Trophoblast cell (in vitro differentiated cells and primary cell): ENCODE results near the gene SLC1A5.

ENCODE experiments used
- DNase-seq, 2 donors: peaks; one replicate each; pipeline ENCODE4 v3.0.0-alpha.2; 2016
- H2AFZ ChIP-seq: 2 replicates; pipeline ENCODE4 v1.6.1; 2013; ENCODE audit warnings: low read length, moderate library complexity, mild to moderate bottlenecking; ENCODE audit not compliant: insufficient read depth, poor library complexity
- H2AK5ac ChIP-seq: 2 replicates; pipeline ENCODE4 v1.6.1; 2013; ENCODE audit warnings: mild to moderate bottlenecking, low read length
- H2BK120ac ChIP-seq: 2 replicates; pipeline ENCODE4 v1.6.1; 2013; ENCODE audit warnings: low read length, mild to moderate bottlenecking, moderate library complexity; ENCODE audit not compliant: insufficient read depth, poor library complexity
- H2BK12ac ChIP-seq: 2 replicates; pipeline ENCODE4 v1.6.1; 2013; ENCODE audit warnings: mild to moderate bottlenecking, low read length, moderate library complexity
- H2BK5ac ChIP-seq: 2 replicates; pipeline ENCODE4 v1.6.1; 2013; ENCODE audit warnings: low read length, low read depth, moderate library complexity, mild to moderate bottlenecking; ENCODE audit not compliant: poor library complexity
- H3K14ac ChIP-seq: 2 replicates; pipeline ENCODE4 v1.6.1; 2013; ENCODE audit warnings: mild to moderate bottlenecking, low read length
- H3K18ac ChIP-seq: 2 replicates; pipeline ENCODE4 v1.6.1; 2013; ENCODE audit warnings: mild to moderate bottlenecking, low read length
- H3K23ac ChIP-seq: 2 replicates; pipeline ENCODE4 v1.6.1; 2013; ENCODE audit warnings: low read length
- H3K27ac ChIP-seq: 2 replicates; pipeline ENCODE4 v1.5.1; 2013; ENCODE audit warnings: low read depth, mild to moderate bottlenecking, inconsistent platforms, low read length, moderate library complexity
- H3K27me3 ChIP-seq: 2 replicates; pipeline ENCODE4 v1.6.1; 2013; ENCODE audit warnings: inconsistent platforms, mild to moderate bottlenecking, low read length, moderate library complexity; ENCODE audit not compliant: insufficient read depth
- H3K36me3 ChIP-seq, 2 experiments: 1 replicate in 1 of 2; 2 replicates in 1 of 2; pipeline ENCODE4 v1.6.1; 2013; ENCODE audit warnings: low read length in 2 of 2, mild to moderate bottlenecking in 2 of 2, moderate library complexity in 1 of 2; ENCODE audit not compliant: insufficient read depth in 2 of 2, control insufficient read depth in 1 of 2
- H3K4ac ChIP-seq: 2 replicates; pipeline ENCODE4 v1.6.1; 2013; ENCODE audit warnings: low read depth, mild to moderate bottlenecking, low read length, moderate library complexity
- H3K4me1 ChIP-seq, 2 experiments: 1 replicate in 1 of 2; 2 replicates in 1 of 2; pipeline ENCODE4 v1.6.1; 2013; ENCODE audit warnings: low read length in 2 of 2, mild to moderate bottlenecking in 2 of 2, moderate library complexity in 1 of 2; ENCODE audit not compliant: insufficient read depth in 2 of 2, control insufficient read depth in 1 of 2
- H3K4me2 ChIP-seq: 2 replicates; pipeline ENCODE4 v1.6.1; 2013; ENCODE audit warnings: inconsistent platforms, mild to moderate bottlenecking, low read length, moderate library complexity
- H3K4me3 ChIP-seq: 2 replicates; pipeline ENCODE4 v1.5.1; 2013; ENCODE audit warnings: mild to moderate bottlenecking, low read depth, low read length, inconsistent platforms
- H3K79me1 ChIP-seq: one replicate; pipeline ENCODE4 v1.6.1; 2013; ENCODE audit warnings: low read length
- H3K79me2 ChIP-seq: 2 replicates; pipeline ENCODE4 v1.6.1; 2013; ENCODE audit warnings: low read length, mild to moderate bottlenecking; ENCODE audit not compliant: control insufficient read depth, insufficient read depth, poor library complexity
- H3K9ac ChIP-seq: 2 replicates; pipeline ENCODE4 v1.6.1; 2013; ENCODE audit warnings: mild to moderate bottlenecking, low read length
- H3K9me3 ChIP-seq: 2 replicates; pipeline ENCODE4 v1.6.1; 2013; ENCODE audit warnings: low read depth, mild to moderate bottlenecking, control low read depth, inconsistent platforms, low read length; ENCODE audit not compliant: insufficient read depth
- H4K12ac ChIP-seq: 2 replicates; pipeline ENCODE4 v1.6.1; 2013; ENCODE audit warnings: low read depth, mild to moderate bottlenecking, low read length, moderate library complexity
- H4K8ac ChIP-seq: 2 replicates; pipeline ENCODE4 v1.6.1; 2013; ENCODE audit warnings: low read depth, mild to moderate bottlenecking, low read length, moderate library complexity
- H4K91ac ChIP-seq: one replicate; pipeline ENCODE4 v1.6.1; 2013; ENCODE audit warnings: low read depth, mild to moderate bottlenecking, low read length, moderate library complexity
- WGBS: extraction: QIAGEN DNeasy Blood & Tissue Kit; methylation state at CpG from one replicate; pipeline ENCODE4 v1.1.7; 2013; ENCODE audit warnings: missing lambda C conversion rate; ENCODE audit not compliant: insufficient read length, insufficient coverage; ENCODE audit errors: extremely low coverage; 5-methylcytosine and 5-hydroxymethylcytosine counted together

The SLC1A5 gene

DNA sequence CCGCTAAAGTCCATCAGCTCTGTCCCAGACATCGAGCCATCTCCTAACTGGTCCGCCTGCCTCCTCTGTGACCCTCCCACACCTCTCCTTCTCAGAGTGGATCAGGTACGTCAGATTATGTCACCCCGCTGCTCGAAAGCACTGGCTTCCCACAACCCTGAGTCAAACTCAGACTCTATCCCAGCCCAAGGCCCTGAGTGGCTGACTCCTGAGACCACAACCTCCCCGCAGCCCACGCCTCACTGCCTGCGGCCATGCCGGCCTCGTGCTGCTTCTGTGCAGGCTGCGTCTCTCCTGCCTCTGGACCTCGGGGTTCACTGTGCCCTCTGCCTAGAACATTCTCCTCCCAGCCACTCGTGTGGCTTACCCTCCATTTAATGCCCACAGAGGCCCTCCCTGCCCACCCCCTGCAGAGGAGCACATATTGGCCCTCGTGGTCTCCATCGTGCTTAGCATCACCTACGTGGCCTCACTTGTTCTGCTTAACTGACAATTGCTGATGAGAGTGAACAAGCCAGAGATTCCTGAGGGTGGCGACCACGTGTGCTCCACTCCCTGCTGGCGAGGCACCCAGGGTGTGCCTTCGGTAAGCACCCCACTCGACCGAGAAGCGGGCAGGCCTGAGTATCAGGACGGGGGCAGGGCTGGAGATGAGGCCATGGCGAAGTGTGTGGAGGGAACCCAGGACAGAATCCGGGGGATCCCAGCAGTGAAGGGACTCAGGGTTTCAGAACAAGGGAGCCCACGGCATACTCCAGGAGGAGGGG is 56.0 kb downstream of the SLC1A5 start:
- Histone ChIP-seq H3K23ac (no peak overlapping the region), H3K4me1 (peaks cover 13 to 17% of the 10 kb centered on the region in 2 experiments), H2AFZ (no peak overlapping the region), H3K18ac (peak overlapping the region; percentile 50), H3K79me1 (peaks cover 3% of the 10 kb centered on the region), H3K27ac (no peak overlapping the region), H2AK5ac (no peak overlapping the region), H3K4me2 (no peak overlapping the region), H2BK12ac (peak overlapping the region; percentile 21), H3K4ac (no peak overlapping the region), H3K79me2 (no peaks in the 10 kb centered on the region), H3K14ac (no peak overlapping the region), H3K9me3 (peaks cover 2% of the 10 kb centered on the region), H3K4me3 (no peak overlapping the region), H4K12ac (no peak overlapping the region), H2BK5ac (no peak overlapping the region), H4K91ac (no peak overlapping the region), H2BK120ac (no peak overlapping the region), H4K8ac (no peak overlapping the region), H3K36me3 (peaks cover 71 to 72% of the 10 kb centered on the region in 2 experiments), H3K9ac (no peak overlapping the region), H3K27me3 (no peaks in the 10 kb centered on the region)
- no CpG with 5 or more reads among the region's 28 CpGs for WGBS
- DNase-seq = no peak

DNA sequence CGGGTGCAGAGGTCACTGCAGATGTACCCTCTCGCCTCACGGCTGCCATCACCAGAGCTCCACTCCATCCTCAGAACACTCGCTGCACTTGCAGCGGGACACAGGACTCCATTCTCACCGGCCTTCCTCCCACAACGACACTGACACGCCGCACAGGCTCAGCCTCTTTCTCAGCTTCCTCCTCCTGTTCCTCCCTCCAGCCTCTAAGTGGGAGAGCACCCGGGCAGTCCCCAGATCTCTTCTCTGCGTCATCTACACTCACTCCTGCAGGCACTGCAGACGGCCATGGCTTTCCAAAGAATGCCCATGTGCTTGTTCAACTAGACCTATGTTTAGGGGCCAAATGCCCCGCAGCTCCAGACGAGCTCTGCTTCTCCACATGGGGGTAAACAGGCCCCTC is 56.8 kb downstream of the SLC1A5 start:
- H4K12ac ChIP-seq = no peak overlapping the region
- no peak overlapping the region for H3K9ac ChIP-seq
- no peak overlapping the region for H3K4me3 ChIP-seq
- H3K36me3 ChIP-seq = peaks cover 71 to 72% of the 10 kb centered on the region in 2 experiments
- no peak overlapping the region for H3K14ac ChIP-seq
- DNase-seq = no peak
- no peak overlapping the region for H3K4ac ChIP-seq
- no peak overlapping the region for H3K27ac ChIP-seq
- no peak overlapping the region for H3K23ac ChIP-seq
- no peaks in the 10 kb centered on the region for H3K79me2 ChIP-seq
- no peak overlapping the region for H4K8ac ChIP-seq
- H2BK120ac ChIP-seq = no peak overlapping the region
- no peaks in the 10 kb centered on the region for H3K27me3 ChIP-seq
- H2BK12ac ChIP-seq = no peak overlapping the region
- peaks cover 3% of the 10 kb centered on the region for H3K79me1 ChIP-seq
- no peak overlapping the region for H2AFZ ChIP-seq
- H2BK5ac ChIP-seq = no peak overlapping the region
- H3K9me3 ChIP-seq = peaks cover 2% of the 10 kb centered on the region
- no peak overlapping the region for H2AK5ac ChIP-seq
- no peak overlapping the region for H3K18ac ChIP-seq
- H3K4me2 ChIP-seq = peak overlapping the region; percentile 1
- WGBS = no CpG with 5 or more reads among the region's 14 CpGs
- no peak overlapping the region for H4K91ac ChIP-seq
- H3K4me1 ChIP-seq = peaks cover 13 to 17% of the 10 kb centered on the region in 2 experiments

DNA sequence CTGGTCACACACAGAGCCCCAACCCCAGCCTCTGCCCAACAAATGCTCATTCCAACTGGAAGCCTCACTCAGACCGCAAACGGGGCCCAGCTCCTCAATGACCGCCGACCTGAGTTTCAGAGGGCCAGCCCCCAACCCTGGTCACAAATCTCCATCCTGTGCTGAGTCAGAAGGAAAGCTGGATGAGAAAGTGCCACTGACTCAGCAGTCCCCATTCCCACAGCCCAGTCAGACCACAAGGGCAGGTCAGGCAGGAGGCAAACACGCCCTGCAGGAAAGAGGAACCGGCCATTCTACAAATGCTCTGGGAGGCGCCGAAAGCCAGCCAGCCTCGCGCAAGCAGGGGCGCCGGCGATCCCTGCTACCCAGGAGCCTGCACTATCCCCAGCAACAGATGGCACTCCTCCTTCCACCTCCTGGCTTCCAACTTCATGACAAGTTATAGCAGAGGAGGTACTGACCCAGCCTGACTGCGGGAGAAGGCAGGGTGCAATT is 57.3 kb downstream of the SLC1A5 start:
- Histone ChIP-seq H3K4me3 (no peak overlapping the region), H3K14ac (no peak overlapping the region), H3K18ac (peak overlapping the region; percentile 31), H4K8ac (no peak overlapping the region), H3K79me2 (no peaks in the 10 kb centered on the region), H2BK5ac (no peak overlapping the region), H2BK120ac (no peak overlapping the region), H3K4me1 (peaks cover 13 to 17% of the 10 kb centered on the region in 2 experiments), H4K12ac (no peak overlapping the region), H3K9ac (no peak overlapping the region), H3K27ac (no peak overlapping the region), H3K36me3 (peaks cover 74% of the 10 kb centered on the region in 2 experiments), H3K4me2 (peak overlapping the region; percentile 1), H2BK12ac (no peak overlapping the region), H3K79me1 (peaks cover 3% of the 10 kb centered on the region), H2AFZ (no peak overlapping the region), H3K9me3 (peaks cover 2% of the 10 kb centered on the region), H2AK5ac (no peak overlapping the region), H3K23ac (no peak overlapping the region), H3K27me3 (no peaks in the 10 kb centered on the region), H3K4ac (no peak overlapping the region), H4K91ac (peak overlapping the region; percentile 11)
- WGBS = no CpG with 5 or more reads among the region's 14 CpGs
- DNase-seq = peak; percentile 31 to 37

DNA sequence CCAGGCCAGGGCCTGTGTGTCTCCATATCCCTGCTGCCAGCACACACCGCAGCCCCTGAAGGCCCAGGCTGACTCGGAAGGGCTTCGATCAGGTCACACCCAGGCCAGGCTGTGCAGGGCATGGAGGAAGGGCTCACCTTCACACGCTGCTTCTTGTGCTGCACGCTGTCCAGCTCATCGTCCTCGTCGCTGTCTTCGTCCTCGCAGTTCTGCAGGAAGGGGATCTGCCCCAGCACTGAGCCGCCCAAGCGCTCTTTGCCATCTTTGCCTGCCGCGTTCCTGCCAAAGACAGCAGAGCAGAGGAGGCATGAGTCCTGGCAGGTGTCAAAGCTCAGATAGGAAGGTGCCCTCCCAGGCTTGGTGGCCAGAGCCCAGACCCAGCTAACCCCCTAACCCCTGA is 57.8 kb downstream of the SLC1A5 start:
- H3K14ac ChIP-seq = no peak overlapping the region
- peaks cover 13 to 17% of the 10 kb centered on the region in 2 experiments for H3K4me1 ChIP-seq
- peak overlapping the region; percentile 11 for H4K91ac ChIP-seq
- H2BK120ac ChIP-seq = no peak overlapping the region
- H3K9me3 ChIP-seq = peaks cover 2% of the 10 kb centered on the region
- no peak overlapping the region for H4K12ac ChIP-seq
- no peak overlapping the region for H3K4ac ChIP-seq
- no peak overlapping the region for H3K23ac ChIP-seq
- H3K27me3 ChIP-seq = no peaks in the 10 kb centered on the region
- no peak overlapping the region for H2AK5ac ChIP-seq
- no peak overlapping the region for H4K8ac ChIP-seq
- H3K79me2 ChIP-seq = no peaks in the 10 kb centered on the region
- no peak overlapping the region for H3K27ac ChIP-seq
- DNase-seq = no peak
- no peak overlapping the region for H2BK12ac ChIP-seq
- no peak overlapping the region for H3K4me3 ChIP-seq
- H2BK5ac ChIP-seq = no peak overlapping the region
- no peak overlapping the region for H3K4me2 ChIP-seq
- WGBS = no CpG with 5 or more reads among the region's 14 CpGs
- H3K18ac ChIP-seq = peak overlapping the region; percentile 31
- H3K9ac ChIP-seq = no peak overlapping the region
- H3K79me1 ChIP-seq = peaks cover 3% of the 10 kb centered on the region
- H3K36me3 ChIP-seq = peaks cover 79% of the 10 kb centered on the region in 2 experiments
- no peak overlapping the region for H2AFZ ChIP-seq
